ENCODE results near the gene NPBWR2. TPM values are rescaled to one million over a fixed set of nuclear protein-coding genes. Genes with fewer than 3 reads are reported as not detected.

Gene NPBWR2
- polyA plus RNA-seq, 1 of the 3 experiments (the other 2 are of a cell fraction) = not detected

- Histone ChIP-seq H3K4me3 (ENCODE audit: low read depth in 2 of 2, low read length in 1 of 2) (no peak overlapping the region), H3K4me2 (no peak overlapping the region), H3K4me1 (ENCODE audit: control insufficient read depth in 1 of 2, insufficient read depth in 2 of 2, low read depth in 1 of 2, low read length in 1 of 2) (peaks cover 13 to 36% of the 10 kb centered on the region in 2 experiments; a peak in 3 of 4 replicates), H3K9ac (no peak overlapping the region), H3K79me2 (ENCODE audit: insufficient read depth) (no peaks in the 10 kb centered on the region), H3K27ac (ENCODE audit: low read depth in 2 of 2, low read length in 1 of 2) (no peak overlapping the region), H3F3A (replicated peaks; ENCODE audit: insufficient read depth) (peaks cover 14% of the 10 kb centered on the region), H3K27me3 (ENCODE audit: insufficient read depth) (no peaks in the 10 kb centered on the region; the same call in 1 of the 2 replicates), H3K36me3 (replicated peaks in 1 of 2; ENCODE audit: control insufficient read depth in 1 of 2, insufficient read depth in 2 of 2, low read length in 1 of 2) (no peaks in the 10 kb centered on the region), H3K9me3 (no peaks in the 10 kb centered on the region), H4K20me1 (ENCODE audit: insufficient read depth) (no peaks in the 10 kb centered on the region), H2AFZ (ENCODE audit: low read depth) (no peak overlapping the region), H3K9me2 (no peaks in the 10 kb centered on the region)
- no peak for DNase-seq
- ChIA-PET CTCF (interaction anchor here (0.5 to 12.9 kb wide), 7 partner anchors 11 to 43 kb away, joined by 3 to 252 read pairs (median 11); partner anchors contain the start of gene NPBWR2), POLR2A (no interaction called here)
- 79% methylated on average over 11 of the region's 13 CpGs for WGBS (ENCODE audit: low lambda C conversion rate)
- no peak for TF ChIP-seq ZBTB33 (IDR thresholded peaks at IDR 0.05; ENCODE audit: borderline replicate concordance, low read depth)
- no peak for TF ChIP-seq MEF2A (IDR thresholded peaks at IDR 0.05; ENCODE audit: borderline replicate concordance, low read depth)
- TF ChIP-seq RFX5 (IDR thresholded peaks at IDR 0.05; ENCODE audit: low read length) = no peak
- no peak for TF ChIP-seq GATA2 (CRISPR knock-in tag; IDR thresholded peaks at IDR 0.05)
- TF ChIP-seq IRF3 (IDR thresholded peaks at IDR 0.05; ENCODE audit: low read depth, low read length) = no peak
These were observed 25.1 kb downstream of the NPBWR2 start for GRCh38 chr20:64082126-64082731.

GRCh38 chr20:64081624-64081964 lies 25.8 kb downstream of the NPBWR2 start:
- peaks cover 14% of the 10 kb centered on the region for H3F3A ChIP-seq (replicated peaks; ENCODE audit: insufficient read depth)
- no peaks in the 10 kb centered on the region for H4K20me1 ChIP-seq (ENCODE audit: insufficient read depth)
- POLR2A ChIA-PET = no interaction called here
- H3K4me3 ChIP-seq (ENCODE audit: low read depth in 2 of 2, low read length in 1 of 2) = no peak overlapping the region
- H3K9me2 ChIP-seq = no peaks in the 10 kb centered on the region
- no peak overlapping the region for H3K4me2 ChIP-seq
- CTCF ChIA-PET = interaction anchor here (0.7 to 12.9 kb wide), 5 partner anchors 12 to 33 kb away, joined by 3 to 252 read pairs (median 3); partner anchors contain the start of gene NPBWR2
- no peak for DNase-seq
- H3K4me1 ChIP-seq (ENCODE audit: control insufficient read depth in 1 of 2, insufficient read depth in 2 of 2, low read depth in 1 of 2, low read length in 1 of 2) = peaks cover 13 to 36% of the 10 kb centered on the region in 2 experiments; a peak in 3 of 4 replicates
- WGBS (ENCODE audit: low lambda C conversion rate) = 98% methylated on average over 6 of the region's 6 CpGs
- no peaks in the 10 kb centered on the region for H3K79me2 ChIP-seq (ENCODE audit: insufficient read depth)
- H2AFZ ChIP-seq (ENCODE audit: low read depth) = no peak overlapping the region
- H3K27me3 ChIP-seq (ENCODE audit: insufficient read depth) = no peaks in the 10 kb centered on the region; the same call in 1 of the 2 replicates
- no peaks in the 10 kb centered on the region for H3K36me3 ChIP-seq (replicated peaks in 1 of 2; ENCODE audit: control insufficient read depth in 1 of 2, insufficient read depth in 2 of 2, low read length in 1 of 2)
- TF ChIP-seq CHD2 (IDR thresholded peaks at IDR 0.05; ENCODE audit: low read length, partially characterized antibody) = no peak
- TF ChIP-seq SIN3A (IDR thresholded peaks at IDR 0.05; ENCODE audit: borderline replicate concordance, low read depth, low read length) = no peak
- no peak for TF ChIP-seq POLR2AphosphoS5 (IDR thresholded peaks at IDR 0.05; ENCODE audit: low read depth, low read length)
- TF ChIP-seq USF1 (IDR thresholded peaks at IDR 0.05; ENCODE audit: borderline replicate concordance, low read depth) = no peak
- no peak overlapping the region for H3K9ac ChIP-seq
- no peaks in the 10 kb centered on the region for H3K9me3 ChIP-seq
- H3K27ac ChIP-seq (ENCODE audit: low read depth in 2 of 2, low read length in 1 of 2) = no peak overlapping the region

Measured in SK-N-SH (cell line).